Keratinocyte (primary cell): ENCODE results near the gene CERS1. TPM values are rescaled to one million over a fixed set of nuclear protein-coding genes. Genes with fewer than 3 reads are reported as not detected.

Experiments
- DNase-seq: peaks from one replicate; pipeline ENCODE4 v3.0.0-alpha.2; 2011; ENCODE audit warnings: low read depth, missing footprints, low spot score
- FAIRE-seq: peaks from 2 replicates; lab custom pipeline; 2011; peaks lifted over from hg19 to GRCh38; lab: Jason Lieb, UNC
- H2AFZ ChIP-seq: 2 replicates; pipeline ENCODE4 v1.6.0; 2012; ENCODE audit warnings: low read length, control low read depth, inconsistent platforms; ENCODE audit not compliant: control insufficient read depth
- H3K27ac ChIP-seq: 2 replicates; pipeline ENCODE4 v1.5.1; 2011; ENCODE audit warnings: low read length; ENCODE audit not compliant: control insufficient read depth, insufficient read depth
- H3K27me3 ChIP-seq: 3 replicates; pipeline ENCODE4 v1.6.0; 2011; ENCODE audit warnings: low read length; ENCODE audit not compliant: control insufficient read depth, insufficient read depth; ENCODE audit errors: extremely low read depth
- H3K36me3 ChIP-seq, 2 experiments: 2 replicates in 1 of 2; 3 replicates in 1 of 2; pipeline ENCODE4 v1.5.1; 2011; ENCODE audit warnings: low read length in 2 of 2, mild to moderate bottlenecking in 1 of 2; ENCODE audit not compliant: control insufficient read depth in 2 of 2, insufficient read depth in 2 of 2; ENCODE audit errors: extremely low read depth in 1 of 2
- H3K4me1 ChIP-seq: 3 replicates; pipeline ENCODE4 v1.5.1; 2011; ENCODE audit warnings: low read length; ENCODE audit not compliant: control insufficient read depth, insufficient read depth; ENCODE audit errors: extremely low read depth
- H3K4me2 ChIP-seq: 3 replicates; pipeline ENCODE4 v1.6.0; 2011; ENCODE audit warnings: low read depth, low read length; ENCODE audit not compliant: control insufficient read depth, insufficient read depth; ENCODE audit errors: extremely low read depth
- H3K4me3 ChIP-seq, 3 experiments: fragments of 200-600 bp in 1 of 3; sonication (generic) in 1 of 3; 2 replicates in 2 of 3; 3 replicates in 1 of 3; pipeline ENCODE4 v1.5.1; 2011 to 2016; ENCODE audit warnings: low read length in 3 of 3, mild to moderate bottlenecking in 3 of 3, control low read depth in 2 of 3, inconsistent platforms in 1 of 3, low read depth in 1 of 3, mixed read lengths in 1 of 3, mixed run types in 1 of 3, moderate library complexity in 1 of 3; ENCODE audit not compliant: control insufficient read depth in 2 of 3, insufficient read depth in 2 of 3; ENCODE audit errors: extremely low read depth in 1 of 3
- H3K79me2 ChIP-seq: 2 replicates; pipeline ENCODE4 v1.6.0; 2012; ENCODE audit warnings: low read length; ENCODE audit not compliant: control insufficient read depth, insufficient read depth
- H3K9ac ChIP-seq: 3 replicates; pipeline ENCODE4 v1.6.0; 2011; ENCODE audit warnings: low read length; ENCODE audit not compliant: control insufficient read depth, insufficient read depth; ENCODE audit errors: extremely low read depth
- H3K9me1 ChIP-seq: 3 replicates; pipeline ENCODE4 v1.6.0; 2011; ENCODE audit warnings: low read length; ENCODE audit not compliant: control insufficient read depth, insufficient read depth; ENCODE audit errors: extremely low read depth
- H3K9me3 ChIP-seq: 2 replicates; pipeline ENCODE4 v1.5.1; 2012; ENCODE audit warnings: low read depth, low read length; ENCODE audit not compliant: control insufficient read depth
- H4K20me1 ChIP-seq: 3 replicates; pipeline ENCODE4 v1.6.0; 2011; ENCODE audit warnings: low read length; ENCODE audit not compliant: control insufficient read depth, insufficient read depth; ENCODE audit errors: extremely low read depth
- CTCF ChIP-seq, 3 experiments: IDR thresholded peaks in 1 of 3; conservative IDR thresholded peaks in 1 of 3; optimal IDR thresholded peaks in 1 of 3; 2 replicates in 2 of 3; 3 replicates in 1 of 3; pipeline versions ENCODE3 to v1.5.1; 2011; ENCODE audit warnings: low read length in 3 of 3, mild to moderate bottlenecking in 3 of 3, moderate library complexity in 2 of 3, control low read depth in 1 of 3, inconsistent platforms in 1 of 3; ENCODE audit not compliant: insufficient read depth in 2 of 3; ENCODE audit errors: extremely low read depth in 1 of 3
- EZH2 ChIP-seq: IDR thresholded peaks from one replicate; pipeline ENCODE4 v1.6.1; 2012; ENCODE audit warnings: inconsistent platforms, mild to moderate bottlenecking, low read length, moderate library complexity
- dilution Hi-C: fragments of 300-500 bp; cut with MboI; formaldehyde crosslinking; loops from one replicate; pipeline ENCODE4 v1.7.0; 2020; ENCODE audit warnings: low sequenced_read_pairs; ENCODE audit not compliant: extremely low pct_ligation_motif_present
- polyA plus RNA-seq, 5 experiments: library from polyadenylated mRNA; depleted of rRNA in 3 of 5; stranded (reverse) in 3 of 5; stranded (forward) in 1 of 5; unstranded in 1 of 5; fragments of >200 nt; gene quantifications; 1 replicate in 1 of 5; 2 replicates in 3 of 5; 3 replicates in 1 of 5; pipeline versions ENCODE4 v1.2.1 to v1.2.3, GENCODE V29; 2011 to 2012; ENCODE audit warnings: missing spikeins in 2 of 5, low read depth in 1 of 5, low replicate concordance in 1 of 5

CERS1 gene
- polyA plus RNA-seq, 1 donor (not counting 4 experiments of a cell fraction or from before 2014, with no cell fraction given), result 0.09 TPM

DNA sequence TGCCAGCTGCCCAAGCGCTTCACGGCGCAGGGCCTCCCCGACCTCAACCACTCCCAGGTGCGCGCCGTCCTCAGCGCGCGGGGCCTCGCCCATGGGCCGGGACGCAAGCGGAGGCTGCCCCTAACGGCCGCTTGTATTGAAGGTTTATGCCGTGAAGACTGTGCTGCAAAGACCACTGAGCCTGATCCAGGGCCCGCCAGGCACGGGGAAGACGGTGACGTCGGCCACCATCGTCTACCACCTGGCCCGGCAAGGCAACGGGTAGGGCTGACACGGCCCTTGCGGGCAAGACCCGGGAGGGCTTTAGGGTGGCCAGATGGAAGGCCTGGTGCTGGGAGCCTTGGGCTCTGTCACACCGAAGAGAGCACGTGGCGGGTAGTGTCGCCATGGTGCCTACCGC lies 41.0 kb downstream of the CERS1 start:
- peaks cover 17% of the 10 kb centered on the region for H4K20me1 ChIP-seq
- no peak overlapping the region for H3K4me3 ChIP-seq
- no peak overlapping the region for H3K9ac ChIP-seq
- peaks cover 11% of the 10 kb centered on the region for H3K4me1 ChIP-seq
- DNase-seq (no peak), FAIRE-seq (no peak)
- no peaks in the 10 kb centered on the region for H3K9me1 ChIP-seq
- no peak overlapping the region for H3K4me2 ChIP-seq
- H3K36me3 ChIP-seq, result peaks cover 50 to 85% of the 10 kb centered on the region in 2 experiments
- TF ChIP-seq EZH2, result no peak
- TF ChIP-seq CTCF (optimal IDR thresholded peaks at IDR 0.05 in 1 of 3, IDR thresholded peaks at IDR 0.05 in 1 of 3, conservative IDR thresholded peaks at IDR 0.05 in 1 of 3; ENCODE audit: extremely low read depth in 1 of 3, insufficient read depth in 2 of 3, low read length in 3 of 3), result no peak
- H3K9me3 ChIP-seq, result no peaks in the 10 kb centered on the region
- no peak overlapping the region for H2AFZ ChIP-seq
- H3K27me3 ChIP-seq, result no peaks in the 10 kb centered on the region
- H3K79me2 ChIP-seq, result peaks cover 34% of the 10 kb centered on the region
- no peak overlapping the region for H3K27ac ChIP-seq
- dilution Hi-C loops, result no loop called here

- no peaks in the 10 kb centered on the region for H3K9me3 ChIP-seq
- H3K27me3 ChIP-seq, result no peaks in the 10 kb centered on the region
- H3K9me1 ChIP-seq, result peaks cover 2% of the 10 kb centered on the region
- H3K79me2 ChIP-seq, result peaks cover 44% of the 10 kb centered on the region
- dilution Hi-C loops, result no loop called here
- DNase-seq, result no peak
- FAIRE-seq, result no peak
- TF ChIP-seq CTCF (optimal IDR thresholded peaks at IDR 0.05 in 1 of 3, IDR thresholded peaks at IDR 0.05 in 1 of 3, conservative IDR thresholded peaks at IDR 0.05 in 1 of 3; ENCODE audit: extremely low read depth in 1 of 3, insufficient read depth in 2 of 3, low read length in 3 of 3), result peak in 1 of 3 experiments; percentile 4
- TF ChIP-seq EZH2, result no peak
- no peak overlapping the region for H3K9ac ChIP-seq
- H3K27ac ChIP-seq, result no peak overlapping the region
- H3K4me1 ChIP-seq, result peaks cover 22% of the 10 kb centered on the region
- H4K20me1 ChIP-seq, result peaks cover 24% of the 10 kb centered on the region
- H3K4me2 ChIP-seq, result no peak overlapping the region
- no peak overlapping the region for H3K4me3 ChIP-seq
- no peak overlapping the region for H2AFZ ChIP-seq
- peaks cover 42 to 78% of the 10 kb centered on the region in 2 experiments for H3K36me3 ChIP-seq
These were observed 42.1 kb downstream of the CERS1 start for GRCh38 chr19:18853755-18854427.
